ENCODE measurements around the gene GAL.

- TF ChIP-seq, protein P1, sequence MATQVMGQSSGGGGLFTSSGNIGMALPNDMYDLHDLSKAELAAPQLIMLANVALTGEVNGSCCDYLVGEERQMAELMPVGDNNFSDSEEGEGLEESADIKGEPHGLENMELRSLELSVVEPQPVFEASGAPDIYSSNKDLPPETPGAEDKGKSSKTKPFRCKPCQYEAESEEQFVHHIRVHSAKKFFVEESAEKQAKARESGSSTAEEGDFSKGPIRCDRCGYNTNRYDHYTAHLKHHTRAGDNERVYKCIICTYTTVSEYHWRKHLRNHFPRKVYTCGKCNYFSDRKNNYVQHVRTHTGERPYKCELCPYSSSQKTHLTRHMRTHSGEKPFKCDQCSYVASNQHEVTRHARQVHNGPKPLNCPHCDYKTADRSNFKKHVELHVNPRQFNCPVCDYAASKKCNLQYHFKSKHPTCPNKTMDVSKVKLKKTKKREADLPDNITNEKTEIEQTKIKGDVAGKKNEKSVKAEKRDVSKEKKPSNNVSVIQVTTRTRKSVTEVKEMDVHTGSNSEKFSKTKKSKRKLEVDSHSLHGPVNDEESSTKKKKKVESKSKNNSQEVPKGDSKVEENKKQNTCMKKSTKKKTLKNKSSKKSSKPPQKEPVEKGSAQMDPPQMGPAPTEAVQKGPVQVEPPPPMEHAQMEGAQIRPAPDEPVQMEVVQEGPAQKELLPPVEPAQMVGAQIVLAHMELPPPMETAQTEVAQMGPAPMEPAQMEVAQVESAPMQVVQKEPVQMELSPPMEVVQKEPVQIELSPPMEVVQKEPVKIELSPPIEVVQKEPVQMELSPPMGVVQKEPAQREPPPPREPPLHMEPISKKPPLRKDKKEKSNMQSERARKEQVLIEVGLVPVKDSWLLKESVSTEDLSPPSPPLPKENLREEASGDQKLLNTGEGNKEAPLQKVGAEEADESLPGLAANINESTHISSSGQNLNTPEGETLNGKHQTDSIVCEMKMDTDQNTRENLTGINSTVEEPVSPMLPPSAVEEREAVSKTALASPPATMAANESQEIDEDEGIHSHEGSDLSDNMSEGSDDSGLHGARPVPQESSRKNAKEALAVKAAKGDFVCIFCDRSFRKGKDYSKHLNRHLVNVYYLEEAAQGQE (IDR thresholded peaks at IDR 0.05; ENCODE audit: insufficient read depth in 1 of 2, low read depth in 2 of 2, low read length in 2 of 2): no peak
- TF ChIP-seq POLR2AphosphoS5 (IDR thresholded peaks at IDR 0.05; ENCODE audit: low read depth, low read length): no peak
- no peak for TF ChIP-seq TAF1 (IDR thresholded peaks at IDR 0.05; ENCODE audit: borderline replicate concordance, insufficient read depth, low read length)
Measured at GRCh38 chr11:68710409-68710808, 26.1 kb downstream of the GAL start.
